NCI-H1436 treated with DMSO at 0.1 percent for 48 hours (cell line): ENCODE measurements around the gene NPPA.
"Not testable (repeated sequence)": the region's sequence is repeated elsewhere in the genome, so short reads cannot be mapped to it uniquely, and the experiment has no call there.

Source experiments
- DNase-seq: peaks from one replicate; lab custom pipeline; 2025; lab: John Stamatoyannopoulos, UW

NPPA gene

DNA sequence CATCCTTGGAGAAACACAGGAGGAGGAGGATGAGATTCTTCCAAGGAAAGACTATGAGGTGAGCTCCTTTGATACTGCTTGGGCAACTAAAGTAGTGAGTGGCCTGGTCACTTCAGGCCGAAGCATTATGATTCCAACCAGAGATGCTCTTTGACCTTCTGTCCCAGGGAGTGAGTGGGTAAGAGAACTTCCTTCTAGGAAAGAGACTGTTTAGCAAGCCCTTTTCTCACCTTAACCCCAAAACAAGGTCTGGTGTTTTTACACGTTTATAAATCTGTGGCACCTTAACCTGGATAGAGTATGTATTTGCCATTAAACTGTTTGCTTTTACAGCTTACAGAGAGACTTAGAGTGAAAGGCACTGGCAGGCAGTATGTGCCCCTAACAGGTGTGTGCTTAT is 40.5 kb downstream of the NPPA start:
- DNase-seq = no peak

DNA sequence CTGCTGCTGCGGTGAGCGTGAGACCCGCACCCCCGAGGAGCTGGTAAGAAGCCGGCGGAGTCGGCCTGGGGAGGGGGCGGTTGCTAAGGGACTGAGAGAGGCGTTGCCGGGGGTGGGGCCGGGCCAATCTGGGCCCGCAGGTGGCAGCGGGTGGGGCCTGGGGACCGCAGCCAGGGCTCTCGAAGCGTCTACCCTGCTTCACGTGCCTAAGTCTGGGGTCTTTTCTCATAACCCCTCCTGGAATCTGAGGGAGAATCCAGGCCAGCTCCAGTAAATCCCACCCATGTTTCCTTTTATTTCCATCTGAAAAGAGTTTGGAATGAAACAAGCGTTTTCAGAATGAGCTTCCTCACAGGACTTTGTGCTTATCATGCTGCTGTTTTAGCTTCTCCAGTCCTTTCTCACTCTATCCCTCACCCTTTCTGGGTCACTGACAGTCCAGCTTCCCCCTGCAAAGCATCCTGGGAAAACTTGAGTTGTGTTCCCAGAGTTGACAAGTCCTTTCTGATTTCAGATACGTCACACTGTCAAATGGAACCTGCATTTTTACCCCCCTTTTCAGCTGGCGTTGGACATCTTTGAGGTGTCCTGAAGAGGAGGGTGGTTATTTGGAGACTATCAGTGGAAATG is 41.2 kb downstream of the NPPA start:
- DNase-seq = no peak

DNA sequence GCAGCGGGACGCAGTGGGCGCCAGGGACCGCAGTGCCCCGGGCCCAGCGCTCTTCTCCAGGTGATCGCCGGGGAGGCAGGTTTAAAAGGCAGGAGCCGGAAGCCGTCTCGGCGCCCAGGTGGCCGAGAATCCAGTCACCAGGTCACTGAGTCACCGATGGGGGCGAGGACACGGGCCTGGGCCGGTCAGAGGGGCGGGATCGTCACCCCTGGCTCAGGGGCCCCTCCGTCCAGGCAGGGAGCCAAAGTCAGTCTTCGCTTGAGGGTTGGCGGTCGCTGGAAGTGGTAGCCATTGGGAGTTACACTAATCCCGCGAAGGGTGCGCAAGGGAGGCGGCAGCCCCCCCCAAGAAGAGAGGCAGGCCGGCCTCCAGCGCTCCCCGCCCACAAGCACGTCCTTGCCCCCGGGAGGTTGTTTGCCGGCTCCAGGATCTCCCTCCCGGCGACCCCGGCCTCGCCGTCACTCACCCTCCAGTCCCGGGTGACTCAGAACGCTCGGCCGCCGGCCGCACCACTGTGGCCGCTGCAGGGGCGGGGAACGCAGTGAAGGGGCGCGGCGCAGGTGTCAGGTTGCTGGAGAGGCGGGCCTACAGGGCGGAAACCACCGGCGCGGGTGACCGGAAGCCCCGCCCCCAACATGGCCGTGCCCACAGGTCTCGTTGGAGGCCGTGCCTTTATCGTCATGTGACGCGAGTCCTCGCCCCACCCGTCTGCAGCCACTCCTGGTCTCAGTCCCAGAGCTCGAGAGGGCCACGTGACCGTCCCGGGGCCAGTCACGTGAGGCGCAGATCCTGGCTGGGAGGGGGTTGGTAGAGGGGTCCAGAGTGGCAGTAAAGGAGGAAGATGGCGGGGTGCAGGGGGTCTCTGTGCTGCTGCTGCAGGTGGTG is 41.9 kb downstream of the NPPA start, which contains the start of the genes CLCN6 and MTHFR:
CLCN6 (plus strand) TSS at position 770 of the 885 bp plus-strand sequence; CDS start at position 842, 72 bp downstream.
MTHFR (minus strand) TSS at position 543 of the 885 bp plus-strand sequence. CDS start 2,848 bp downstream, outside the sequence.
- peak; percentile 94 for DNase-seq

DNA sequence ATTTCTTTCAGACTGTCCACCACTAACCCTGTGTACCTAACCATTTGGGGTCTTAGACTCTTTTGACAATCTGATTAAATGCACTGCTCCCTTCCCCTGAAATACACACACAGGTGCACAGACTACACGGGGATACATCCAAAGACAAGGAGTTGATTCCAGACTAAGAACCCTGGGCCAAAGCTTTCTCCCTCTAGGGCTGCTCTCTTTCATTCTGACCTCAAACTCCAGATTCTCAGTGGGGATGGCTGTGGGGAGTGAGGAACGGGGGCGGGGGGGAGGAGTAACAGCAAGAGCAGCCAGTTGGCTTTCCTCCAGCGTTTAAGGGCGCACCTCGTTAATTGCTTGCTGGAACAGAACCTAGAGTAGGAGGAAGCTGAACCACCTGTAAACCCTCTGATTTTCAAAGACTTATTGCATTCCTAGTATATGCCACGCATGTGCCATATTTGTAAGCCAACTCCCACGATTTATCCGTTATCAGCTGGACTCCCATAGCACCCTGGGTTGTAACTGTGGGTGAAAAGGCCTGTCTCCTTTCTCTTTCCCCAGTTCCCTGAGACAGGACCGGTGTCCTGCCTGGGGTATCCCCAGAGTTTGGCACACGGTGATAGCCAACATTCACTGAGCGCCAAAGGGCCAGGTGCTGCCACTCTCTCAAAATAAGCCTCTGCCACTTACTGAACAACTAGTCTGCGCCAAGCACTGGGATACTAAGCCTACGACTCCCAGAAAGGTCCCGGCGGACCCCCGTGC is 42.7 kb downstream of the NPPA start:
- DNase-seq = peak; percentile 45

DNA sequence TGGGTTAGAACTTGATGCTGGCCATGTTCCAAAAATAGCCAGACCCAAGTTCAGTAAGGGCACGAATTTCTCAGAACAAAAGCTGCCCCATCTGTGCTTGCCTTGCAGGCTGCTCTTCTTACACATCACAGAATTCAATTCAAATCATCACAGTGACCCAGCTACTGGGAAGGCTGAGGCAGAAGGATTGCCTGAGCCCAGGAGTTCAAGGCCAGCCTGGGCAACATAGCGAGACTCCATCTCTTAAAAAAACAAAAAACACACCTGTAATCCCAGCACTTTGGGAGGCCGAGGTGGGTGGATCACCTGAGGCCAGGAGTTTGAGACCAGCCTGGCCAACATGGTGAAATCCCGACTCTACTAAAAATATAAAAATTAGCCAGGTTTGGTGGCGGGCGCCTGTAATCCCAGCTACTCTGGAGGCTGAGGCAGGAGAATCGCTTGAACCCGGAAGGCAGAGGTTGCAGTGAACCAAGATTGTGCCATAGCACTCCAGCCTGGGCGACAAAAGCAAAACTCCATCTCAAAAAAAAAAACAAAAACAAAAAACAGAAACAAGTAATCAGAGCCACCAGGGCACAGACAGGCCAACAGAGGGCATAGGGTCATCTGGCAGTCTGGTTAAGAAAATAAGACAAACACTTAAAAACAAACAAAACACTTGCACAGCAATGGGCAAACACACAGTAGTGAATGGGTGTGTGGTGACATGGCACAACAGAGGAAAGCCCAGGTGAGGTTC is 43.5 kb downstream of the NPPA start:
- DNase-seq = not testable (repeated sequence)

DNA sequence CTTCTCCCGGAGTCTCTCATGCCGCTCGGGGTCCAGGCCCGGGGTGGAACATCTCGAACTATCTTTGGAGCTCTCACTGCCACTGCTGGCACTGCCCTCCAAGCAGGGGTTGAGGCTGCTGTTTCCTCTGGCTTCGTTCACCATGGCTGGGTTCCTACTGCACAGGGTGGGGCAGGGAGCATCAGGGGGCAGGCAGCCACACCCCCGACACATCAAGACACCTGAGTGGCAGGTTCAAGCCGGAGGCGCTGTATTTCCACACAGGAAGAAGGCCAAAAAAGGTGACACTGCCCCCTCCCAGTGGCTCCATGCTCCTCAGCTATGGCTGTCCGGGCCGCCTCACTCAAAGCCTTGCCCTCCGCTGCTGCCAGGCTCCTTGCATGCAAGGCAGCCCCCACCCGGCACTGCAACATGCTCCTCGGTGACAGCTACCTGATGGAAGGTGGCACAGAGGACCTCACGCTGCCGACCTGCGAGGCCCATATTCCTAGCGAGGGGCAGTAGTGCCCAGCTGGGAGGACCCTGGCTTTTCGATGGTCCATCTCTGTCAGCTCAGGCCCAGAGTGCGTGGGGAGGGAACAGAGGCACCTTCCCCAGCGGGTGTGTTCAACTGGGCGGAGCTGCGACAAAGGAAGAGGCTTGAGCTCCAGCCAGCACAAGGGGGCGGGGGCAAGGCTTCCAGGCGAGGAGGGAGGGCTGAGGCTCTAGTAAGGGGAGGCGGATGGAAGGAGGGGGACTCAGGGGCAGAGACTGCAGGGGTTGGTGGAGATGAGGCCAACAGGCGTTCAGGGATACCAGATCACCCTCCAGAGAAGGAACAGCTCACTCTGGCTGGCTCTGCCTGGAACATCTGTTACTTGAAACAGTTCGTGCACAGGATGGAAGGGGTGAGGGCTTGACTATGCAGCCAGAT is 44.4 kb downstream of the NPPA start:
- DNase-seq = peak; percentile 65

DNA sequence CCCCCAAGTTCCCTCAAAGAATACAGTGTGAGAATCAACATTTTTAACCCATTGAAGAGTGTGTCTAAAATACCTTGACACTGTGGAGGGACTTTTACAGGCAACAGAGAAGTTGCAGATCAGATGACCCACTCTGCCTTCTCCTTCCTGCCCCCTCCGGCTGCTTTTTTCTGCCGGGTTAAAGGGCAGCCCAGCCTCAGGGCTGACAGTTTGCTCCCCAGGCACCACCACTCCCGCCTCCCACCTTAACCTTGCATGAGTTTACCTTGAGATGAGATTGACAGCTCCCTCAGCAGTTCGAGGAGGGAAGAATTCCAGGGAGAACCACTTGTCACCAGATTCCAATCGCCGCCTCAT is 45.0 kb downstream of the NPPA start:
- DNase-seq = no peak

DNA sequence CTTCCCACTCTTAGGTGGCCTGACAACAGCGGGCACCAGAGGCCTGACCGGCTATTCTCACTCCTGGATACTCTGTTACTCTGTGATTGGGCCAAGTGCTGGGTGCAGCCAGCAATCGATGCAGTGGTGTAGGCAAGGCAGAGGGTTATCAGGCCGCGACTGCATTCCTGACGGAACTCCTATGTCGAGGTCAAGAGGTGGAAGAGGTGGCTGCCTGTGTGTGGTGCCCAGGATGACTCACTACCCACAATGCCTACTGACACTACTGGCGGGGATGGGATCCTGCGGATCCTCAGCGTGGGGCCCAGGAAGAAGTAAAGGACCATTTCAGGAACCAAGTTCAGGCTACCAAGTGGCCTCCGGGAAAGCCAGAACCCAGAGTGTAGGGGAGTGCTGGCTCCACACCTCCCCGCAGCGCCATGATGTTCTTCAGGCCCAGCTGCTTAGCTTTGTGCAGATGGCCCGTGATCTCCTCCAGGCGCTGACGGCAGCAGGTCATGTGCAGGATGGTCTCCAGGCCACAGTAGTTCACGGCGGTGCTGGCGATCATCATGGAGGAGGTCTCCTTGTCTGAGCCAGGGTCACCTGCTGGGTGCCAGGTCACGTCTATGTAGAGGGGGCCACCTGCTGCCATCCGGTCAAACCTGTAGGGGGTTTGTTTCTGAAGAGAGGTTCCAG is 46.7 kb downstream of the NPPA start:
- DNase-seq = no peak

DNA sequence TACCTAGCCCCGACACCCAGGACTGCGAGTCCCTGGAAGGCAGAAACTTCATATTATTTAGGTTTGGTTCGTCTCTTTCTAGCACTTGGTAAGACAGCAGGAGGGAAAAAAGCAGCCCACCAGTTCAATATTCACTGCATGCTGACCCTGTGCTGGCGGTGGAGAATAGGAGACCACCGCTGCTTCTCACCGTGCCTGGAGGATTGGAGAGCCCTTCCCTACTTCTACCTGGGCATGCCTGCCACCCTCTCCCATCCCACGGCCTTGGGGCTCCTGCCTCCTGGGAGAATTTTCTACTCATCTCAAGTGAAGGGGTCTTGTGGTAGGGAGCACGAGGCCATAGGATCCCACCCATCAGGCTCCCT is 47.2 kb downstream of the NPPA start:
- no peak for DNase-seq

DNA sequence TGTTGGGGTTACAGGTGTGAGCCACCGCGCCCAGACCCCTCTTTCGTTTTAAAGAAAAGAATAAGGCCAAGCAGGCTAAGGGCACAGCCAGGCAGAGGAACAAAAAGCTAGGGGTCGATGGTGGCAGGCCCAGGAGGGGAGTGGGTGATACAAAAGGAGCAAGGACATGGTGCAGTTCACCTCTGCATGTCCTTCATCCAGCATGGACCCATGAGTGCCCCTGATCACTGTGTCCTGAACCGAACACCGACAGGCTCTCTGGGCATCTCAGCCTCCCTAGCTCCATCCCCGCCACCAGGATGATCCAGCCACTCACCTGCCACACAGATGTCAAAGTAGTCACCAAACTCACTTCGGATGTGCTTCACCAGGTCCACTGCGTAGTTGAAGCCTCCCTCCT is 47.7 kb downstream of the NPPA start:
- no peak for DNase-seq

DNA sequence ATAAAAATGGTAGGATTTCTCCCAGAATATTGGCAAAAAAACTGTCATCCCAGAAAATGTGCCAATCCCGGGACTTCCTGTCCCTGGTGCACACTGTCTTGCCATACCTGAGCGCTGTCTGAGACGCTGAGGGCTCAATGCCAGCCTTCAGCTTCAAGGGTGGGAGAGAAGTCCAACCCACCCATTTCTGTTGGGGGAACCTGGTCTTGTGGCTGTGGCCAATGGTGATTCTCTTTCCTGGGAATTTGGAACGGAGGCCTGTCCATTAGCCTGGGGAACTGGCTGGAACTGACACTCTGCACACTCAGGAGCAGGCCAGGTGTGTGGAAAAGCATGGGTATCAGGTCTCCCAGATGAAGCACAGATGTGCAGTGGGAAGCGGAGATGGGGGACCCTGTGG is 48.5 kb downstream of the NPPA start:
- no peak for DNase-seq

DNA sequence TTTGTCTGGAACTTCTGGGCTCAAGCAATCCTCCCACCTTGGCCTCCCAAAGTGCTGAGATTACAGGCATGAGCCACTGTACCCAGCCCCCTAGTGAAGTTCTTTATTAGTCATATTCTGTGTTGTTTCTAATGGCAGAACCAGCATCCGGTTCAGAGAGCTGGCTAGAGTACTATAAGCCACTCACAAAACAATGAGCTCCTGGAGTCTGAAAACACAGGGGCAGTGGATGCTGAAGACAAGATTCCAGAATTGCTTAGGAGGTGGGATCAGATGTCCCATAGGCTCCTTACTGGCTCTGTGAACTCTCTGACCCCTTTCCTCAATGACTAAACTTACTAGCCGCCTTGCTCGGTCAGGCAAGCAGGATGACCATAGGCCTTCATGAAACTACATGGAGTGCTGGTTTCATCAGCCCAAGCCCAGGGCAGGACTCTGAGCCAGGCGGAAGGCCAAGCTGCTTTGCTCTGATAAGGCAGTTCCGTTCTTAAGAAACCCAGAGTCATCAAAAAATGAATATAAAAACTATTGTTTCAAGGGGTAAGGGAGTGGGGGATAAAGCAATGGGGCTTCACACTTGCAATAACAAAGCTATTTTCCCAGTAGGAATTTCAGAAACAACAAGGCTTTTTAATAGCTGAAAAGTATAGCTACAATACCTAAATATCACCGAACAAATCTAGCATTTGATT is 49.9 kb downstream of the NPPA start:
- DNase-seq = no peak

DNA sequence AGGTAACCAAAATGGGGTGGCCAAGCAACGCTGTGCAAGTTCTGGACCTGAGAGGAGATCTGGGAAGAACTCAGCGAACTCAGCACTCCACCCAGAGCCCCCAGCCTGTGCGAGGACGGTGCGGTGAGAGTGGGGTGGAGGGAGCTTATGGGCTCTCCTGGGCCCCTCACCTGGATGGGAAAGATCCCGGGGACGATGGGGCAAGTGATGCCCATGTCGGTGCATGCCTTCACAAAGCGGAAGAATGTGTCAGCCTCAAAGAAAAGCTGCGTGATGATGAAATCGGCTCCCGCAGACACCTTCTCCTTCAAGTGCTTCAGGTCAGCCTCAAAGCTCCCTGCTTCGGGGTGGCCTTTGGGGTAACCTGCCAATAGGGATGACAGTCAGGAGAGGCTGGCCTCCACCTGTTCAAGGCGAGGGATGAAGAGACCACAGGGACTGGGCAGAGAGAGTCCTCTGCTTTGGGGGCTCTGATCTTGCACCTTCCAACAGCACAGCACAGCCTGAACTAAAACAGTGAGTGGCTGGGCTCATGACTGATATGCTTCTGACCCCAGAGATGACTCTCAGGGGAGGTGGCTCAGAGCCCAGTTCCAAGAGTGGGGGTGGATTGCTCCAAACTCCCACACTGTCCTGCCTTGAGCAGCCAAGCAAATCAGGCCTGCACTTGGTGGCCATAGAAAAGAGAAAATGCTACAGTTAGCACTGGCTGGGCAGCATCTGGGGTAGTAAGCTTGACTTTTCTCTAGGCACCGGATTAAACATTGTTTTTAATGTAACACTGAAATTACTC is 51.4 kb downstream of the NPPA start:
- DNase-seq = no peak
